SJSA1 (cell line): ENCODE measurements around the gene CHRND. TPM values are rescaled to one million over a fixed set of nuclear protein-coding genes. Genes with fewer than 3 reads are reported as not detected.
"Not testable (repeated sequence)": the region's sequence is repeated elsewhere in the genome, so short reads cannot be mapped to it uniquely, and the experiment has no call there.

Source experiments
- DNase-seq, 2 experiments: peaks; one replicate each; pipeline ENCODE4 v3.0.0-alpha.2; 2015 to 2020; ENCODE audit warnings: low spot score in 2 of 2, low read depth in 1 of 2
- H3K27ac ChIP-seq: fragments of 250-450 bp; sonication (Bioruptor Pico); 2 replicates; pipeline ENCODE4 v1.5.1; 2020; ENCODE audit warnings: mild to moderate bottlenecking, moderate library complexity
- H3K27me3 ChIP-seq: fragments of 250-450 bp; sonication (Bioruptor Pico); replicated peaks from 2 replicates; pipeline ENCODE4 v1.5.1; 2020; ENCODE audit warnings: mild to moderate bottlenecking, moderate library complexity
- H3K36me3 ChIP-seq: fragments of 250-450 bp; sonication (Bioruptor Pico); 2 replicates; pipeline ENCODE4 v1.5.1; 2020; ENCODE audit warnings: mild to moderate bottlenecking
- H3K4me1 ChIP-seq: fragments of 250-450 bp; sonication (Bioruptor Pico); replicated peaks from 2 replicates; pipeline ENCODE4 v1.6.1; 2021; ENCODE audit warnings: mild to moderate bottlenecking
- H3K4me3 ChIP-seq: fragments of 250-450 bp; sonication (Bioruptor Pico); 2 replicates; pipeline ENCODE4 v1.5.1; 2020; ENCODE audit warnings: mild to moderate bottlenecking
- H3K9me3 ChIP-seq: fragments of 250-450 bp; sonication (Bioruptor Pico); replicated peaks from 2 replicates; pipeline ENCODE4 v1.5.1; 2020; ENCODE audit warnings: mild to moderate bottlenecking
- total RNA-seq: library from RNA; depleted of rRNA; stranded (reverse); fragments of >200 nt; shearing (Covaris generic); gene quantifications from 2 replicates; pipeline ENCODE4 v1.2.3, GENCODE V29; 2014

Gene CHRND
- total RNA-seq, 1 experiment from 2014 or later, result not detected

GRCh38 chr2:232532821-232533220 is 6.9 kb downstream of the CHRND start:
- not testable (repeated sequence) for H3K27ac ChIP-seq, H3K27me3 ChIP-seq, H3K9me3 ChIP-seq, H3K4me3 ChIP-seq, H3K4me1 ChIP-seq, H3K36me3 ChIP-seq, DNase-seq

- H3K4me3 ChIP-seq, result no peak overlapping the region
Measured at GRCh38 chr2:232533944-232534710, 8.2 kb downstream of the CHRND start.

GRCh38 chr2:232534940-232535651 is 9.1 kb downstream of the CHRND start:
- Histone ChIP-seq H3K9me3 (peaks cover 5% of the 10 kb centered on the region; the same call in 1 of the 2 replicates), H3K4me3 (no peak overlapping the region), H3K4me1 (no peaks in the 10 kb centered on the region), H3K36me3 (no peaks in the 10 kb centered on the region), H3K27me3 (no peaks in the 10 kb centered on the region), H3K27ac (no peak overlapping the region)
- no peak for DNase-seq

More at GRCh38 chr2:232533944-232534710, 8.2 kb downstream of the CHRND start:
- peaks cover 5% of the 10 kb centered on the region; the same call in 1 of the 2 replicates for H3K27me3 ChIP-seq
- H3K27ac ChIP-seq, result no peak overlapping the region
- H3K9me3 ChIP-seq, result peaks cover 5% of the 10 kb centered on the region; the same call in 1 of the 2 replicates
- no peaks in the 10 kb centered on the region for H3K4me1 ChIP-seq
- H3K36me3 ChIP-seq, result no peaks in the 10 kb centered on the region
- DNase-seq, result no peak

- no peak for DNase-seq
- Histone ChIP-seq H3K36me3 (no peaks in the 10 kb centered on the region), H3K27me3 (no peaks in the 10 kb centered on the region), H3K27ac (no peak overlapping the region), H3K4me3 (no peak overlapping the region), H3K4me1 (no peaks in the 10 kb centered on the region), H3K9me3 (peaks cover 5% of the 10 kb centered on the region; the same call in 1 of the 2 replicates)
Measured at GRCh38 chr2:232535761-232536530, 10.0 kb downstream of the CHRND start.

- no peaks in the 10 kb centered on the region for H3K27me3 ChIP-seq
- no peak for DNase-seq
- no peak overlapping the region for H3K4me3 ChIP-seq
- H3K4me1 ChIP-seq, result no peaks in the 10 kb centered on the region
- no peaks in the 10 kb centered on the region for H3K36me3 ChIP-seq
- H3K27ac ChIP-seq, result no peak overlapping the region
- H3K9me3 ChIP-seq, result peaks cover 5% of the 10 kb centered on the region; the same call in 1 of the 2 replicates
Measured at GRCh38 chr2:232537079-232537478, 11.1 kb downstream of the CHRND start.

- no peaks in the 10 kb centered on the region for H3K36me3 ChIP-seq
- no peaks in the 10 kb centered on the region for H3K4me1 ChIP-seq
- H3K27ac ChIP-seq, result no peak overlapping the region
- DNase-seq, result no peak
- H3K27me3 ChIP-seq, result no peaks in the 10 kb centered on the region
- no peak overlapping the region for H3K4me3 ChIP-seq
- H3K9me3 ChIP-seq, result peaks cover 5% of the 10 kb centered on the region; the same call in 1 of the 2 replicates
Measured at GRCh38 chr2:232537499-232537898, 11.5 kb downstream of the CHRND start.

- peaks cover 5% of the 10 kb centered on the region; the same call in 1 of the 2 replicates for H3K9me3 ChIP-seq
- DNase-seq, result no peak
- H3K4me3 ChIP-seq, result no peak overlapping the region
- H3K27ac ChIP-seq, result no peak overlapping the region
- no peaks in the 10 kb centered on the region for H3K4me1 ChIP-seq
- H3K36me3 ChIP-seq, result no peaks in the 10 kb centered on the region
- no peaks in the 10 kb centered on the region for H3K27me3 ChIP-seq
Measured at GRCh38 chr2:232538671-232539070, 12.7 kb downstream of the CHRND start.

GRCh38 chr2:232539298-232540231 is 13.6 kb downstream of the CHRND start, which contains the start of gene CHRNG:
CHRNG (plus strand) TSS chr2:232539692; CDS start chr2:232539748, 56 bp downstream.
- no peak for DNase-seq
- Histone ChIP-seq H3K27me3 (no peaks in the 10 kb centered on the region), H3K9me3 (peaks cover 5% of the 10 kb centered on the region; the same call in 1 of the 2 replicates), H3K4me3 (no peak within 1 kb of the TSS), H3K36me3 (no peaks in the 10 kb centered on the region), H3K4me1 (no peaks in the 10 kb centered on the region), H3K27ac (no peak within 1 kb of the TSS)

GRCh38 chr2:232540441-232541041 is 14.6 kb downstream of the CHRND start:
- Histone ChIP-seq H3K9me3 (peaks cover 5% of the 10 kb centered on the region; the same call in 1 of the 2 replicates), H3K27ac (no peak overlapping the region), H3K4me1 (no peaks in the 10 kb centered on the region), H3K36me3 (no peaks in the 10 kb centered on the region; the same call in 1 of the 2 replicates), H3K27me3 (no peaks in the 10 kb centered on the region), H3K4me3 (no peak overlapping the region)
- no peak for DNase-seq

- no peak for DNase-seq
- Histone ChIP-seq H3K9me3 (peaks cover 1% of the 10 kb centered on the region; the same call in 1 of the 2 replicates), H3K27me3 (no peaks in the 10 kb centered on the region), H3K4me1 (no peaks in the 10 kb centered on the region), H3K36me3 (peaks cover under 1% of the 10 kb centered on the region; the same call in 1 of the 2 replicates), H3K4me3 (no peak overlapping the region), H3K27ac (no peak overlapping the region)
Measured at GRCh38 chr2:232541195-232541960, 15.4 kb downstream of the CHRND start.

- H3K27ac ChIP-seq, result no peak overlapping the region
- no peaks in the 10 kb centered on the region for H3K27me3 ChIP-seq
Measured at GRCh38 chr2:232541961-232542714, 16.2 kb downstream of the CHRND start.

More at GRCh38 chr2:232541961-232542714, 16.2 kb downstream of the CHRND start:
- H3K4me1 ChIP-seq, result no peaks in the 10 kb centered on the region
- peaks cover 8% of the 10 kb centered on the region; the same call in 1 of the 2 replicates for H3K36me3 ChIP-seq
- no peak for DNase-seq
- no peaks in the 10 kb centered on the region for H3K9me3 ChIP-seq
- no peak overlapping the region for H3K4me3 ChIP-seq
